Measurements from ENCODE around the gene VMAC.

- TF ChIP-seq CTCF (IDR thresholded peaks at IDR 0.05; ENCODE audit: control extremely low read depth in 1 of 3, insufficient read depth in 1 of 3, low read depth in 1 of 3, low read length in 3 of 3) = no peak
- no peak for TF ChIP-seq POU5F1 (IDR thresholded peaks at IDR 0.05; ENCODE audit: low read depth, low read length)
Observed at GRCh38 chr19:5900976-5901375, 3.7 kb upstream of the VMAC start.
